ENCODE measurements around the gene AGXT. TPM values are rescaled to one million over a fixed set of nuclear protein-coding genes. Genes with fewer than 3 reads are reported as not detected.

AGXT gene
- total RNA-seq, 3 donors from 2014 or later, result 0.22 to 4.1 (median 1.0) TPM

GRCh38 chr2:240865391-240865790, 3.2 kb upstream of the AGXT start:
- H3K36me3 ChIP-seq (ENCODE audit: low read depth), result no peaks in the 10 kb centered on the region
- no peak overlapping the region for H3K4me3 ChIP-seq
- DNase-seq (no peak), ATAC-seq (no peak)
- intact Hi-C loops (cut with DNase I, micrococcal nuclease), result no loop called here
- no peaks in the 10 kb centered on the region for H3K9me3 ChIP-seq
- TF ChIP-seq CTCF (IDR thresholded peaks at IDR 0.05), result no peak
- peaks cover 9% of the 10 kb centered on the region for H3K4me1 ChIP-seq (ENCODE audit: low read depth)

GRCh38 chr2:240869109-240869955, 708 bp downstream of the AGXT start:
- Histone ChIP-seq H3K4me3 (no peak overlapping the region), H3K4me1 (ENCODE audit: low read depth) (peaks cover 16% of the 10 kb centered on the region), H3K36me3 (ENCODE audit: low read depth) (no peaks in the 10 kb centered on the region), H3K9me3 (no peaks in the 10 kb centered on the region)
- TF ChIP-seq CTCF (IDR thresholded peaks at IDR 0.05), result no peak
- no peak for ATAC-seq
- DNase-seq, result no peak
- intact Hi-C loops (cut with DNase I, micrococcal nuclease), result no loop called here

- TF ChIP-seq CTCF (IDR thresholded peaks at IDR 0.05), result no peak
- Histone ChIP-seq H3K36me3 (ENCODE audit: low read depth) (no peaks in the 10 kb centered on the region), H3K4me3 (no peak overlapping the region), H3K9me3 (no peaks in the 10 kb centered on the region), H3K4me1 (ENCODE audit: low read depth) (peaks cover 23% of the 10 kb centered on the region)
- intact Hi-C loops (cut with DNase I, micrococcal nuclease), result no loop called here
- no peak for DNase-seq
- ATAC-seq, result no peak
Observed at GRCh38 chr2:240869956-240870875, 1.6 kb downstream of the AGXT start.

GRCh38 chr2:240871071-240871958, 2.7 kb downstream of the AGXT start:
- no peak for ATAC-seq
- no peaks in the 10 kb centered on the region for H3K9me3 ChIP-seq
- no peak for DNase-seq

More at GRCh38 chr2:240871071-240871958, 2.7 kb downstream of the AGXT start:
- H3K4me1 ChIP-seq (ENCODE audit: low read depth), result peaks cover 31% of the 10 kb centered on the region
- TF ChIP-seq CTCF (IDR thresholded peaks at IDR 0.05), result no peak
- H3K36me3 ChIP-seq (ENCODE audit: low read depth), result no peaks in the 10 kb centered on the region
- intact Hi-C loops (cut with DNase I, micrococcal nuclease), result no loop called here
- H3K4me3 ChIP-seq, result no peak overlapping the region
